ENCODE data around the gene CFAP68.

DNA sequence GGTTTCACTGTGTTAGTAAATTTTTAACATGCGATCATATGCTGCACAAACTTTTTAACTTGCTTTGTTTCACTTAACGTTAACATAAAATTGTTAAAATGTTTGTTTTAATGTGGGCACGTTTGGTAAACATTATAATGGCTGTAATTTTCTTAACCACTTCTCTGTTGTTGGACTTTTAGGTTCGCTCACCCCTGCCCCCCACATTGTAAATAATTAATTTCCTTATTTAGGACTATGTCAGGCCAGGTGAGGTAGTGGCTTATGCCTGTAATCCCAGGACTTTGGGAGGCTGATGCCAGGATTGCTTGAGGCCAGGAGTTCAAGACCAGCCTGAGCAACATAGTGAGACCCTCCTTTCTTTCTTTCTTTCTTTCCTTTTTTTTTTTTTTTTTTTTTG lies 51.1 kb downstream of the CFAP68 start:
- TF ChIP-seq SP2 (IDR thresholded peaks at IDR 0.05; ENCODE audit: extremely low read depth, low read depth, low read length, poor library complexity, severe bottlenecking) (no peak), BRD9 (IDR thresholded peaks at IDR 0.05; ENCODE audit: low read depth, partially characterized antibody) (no peak), PTRF (tag; IDR thresholded peaks at IDR 0.05) (no peak), EGR1 (conservative IDR thresholded peaks at IDR 0.05) (no peak), TCFL5 (CRISPR knock-in tag; conservative IDR thresholded peaks at IDR 0.05) (no peak), POU5F1 (IDR thresholded peaks at IDR 0.05; ENCODE audit: borderline replicate concordance, low read depth, low read length, partially characterized antibody) (no peak), ZNF143 (CRISPR knock-in tag; IDR thresholded peaks at IDR 0.05) (no peak), SIN3A (IDR thresholded peaks at IDR 0.05; ENCODE audit: borderline replicate concordance in 2 of 2, control insufficient read depth in 1 of 2, low read depth in 2 of 2, low read length in 2 of 2) (no peak)
- TF ChIP-seq, protein P1, sequence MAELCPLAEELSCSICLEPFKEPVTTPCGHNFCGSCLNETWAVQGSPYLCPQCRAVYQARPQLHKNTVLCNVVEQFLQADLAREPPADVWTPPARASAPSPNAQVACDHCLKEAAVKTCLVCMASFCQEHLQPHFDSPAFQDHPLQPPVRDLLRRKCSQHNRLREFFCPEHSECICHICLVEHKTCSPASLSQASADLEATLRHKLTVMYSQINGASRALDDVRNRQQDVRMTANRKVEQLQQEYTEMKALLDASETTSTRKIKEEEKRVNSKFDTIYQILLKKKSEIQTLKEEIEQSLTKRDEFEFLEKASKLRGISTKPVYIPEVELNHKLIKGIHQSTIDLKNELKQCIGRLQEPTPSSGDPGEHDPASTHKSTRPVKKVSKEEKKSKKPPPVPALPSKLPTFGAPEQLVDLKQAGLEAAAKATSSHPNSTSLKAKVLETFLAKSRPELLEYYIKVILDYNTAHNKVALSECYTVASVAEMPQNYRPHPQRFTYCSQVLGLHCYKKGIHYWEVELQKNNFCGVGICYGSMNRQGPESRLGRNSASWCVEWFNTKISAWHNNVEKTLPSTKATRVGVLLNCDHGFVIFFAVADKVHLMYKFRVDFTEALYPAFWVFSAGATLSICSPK (IDR thresholded peaks at IDR 0.05; ENCODE audit: borderline replicate concordance) = no peak
- TF ChIP-seq, protein P2, sequence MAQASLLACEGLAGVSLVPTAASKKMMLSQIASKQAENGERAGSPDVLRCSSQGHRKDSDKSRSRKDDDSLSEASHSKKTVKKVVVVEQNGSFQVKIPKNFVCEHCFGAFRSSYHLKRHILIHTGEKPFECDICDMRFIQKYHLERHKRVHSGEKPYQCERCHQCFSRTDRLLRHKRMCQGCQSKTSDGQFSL (CRISPR knock-in tag; IDR thresholded peaks at IDR 0.05) = no peak
- TF ChIP-seq, protein P2 (tag; IDR thresholded peaks at IDR 0.05) = no peak
